ENCODE measurements around the gene CRYBB1.

CRYBB1 gene

DNA sequence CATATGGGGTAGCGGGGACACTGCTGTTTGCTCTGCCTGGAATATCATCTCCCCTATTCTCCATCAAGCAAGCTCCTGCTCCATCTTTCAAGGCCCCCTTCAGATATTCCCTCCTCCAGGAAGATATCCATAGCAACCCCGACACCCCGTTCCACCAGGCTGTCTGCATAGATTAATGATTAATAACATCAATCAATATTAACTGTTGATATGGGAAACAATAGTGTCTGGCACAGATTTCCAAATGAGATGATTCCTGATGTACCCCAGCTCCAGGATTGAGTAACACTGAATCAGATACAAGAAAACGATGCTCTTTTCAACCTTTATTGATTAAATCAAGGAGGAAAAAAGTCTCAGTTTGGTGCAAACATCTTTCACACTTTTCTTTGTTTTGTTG is 20.3 kb downstream of the CRYBB1 start:
- TF ChIP-seq, protein P1, sequence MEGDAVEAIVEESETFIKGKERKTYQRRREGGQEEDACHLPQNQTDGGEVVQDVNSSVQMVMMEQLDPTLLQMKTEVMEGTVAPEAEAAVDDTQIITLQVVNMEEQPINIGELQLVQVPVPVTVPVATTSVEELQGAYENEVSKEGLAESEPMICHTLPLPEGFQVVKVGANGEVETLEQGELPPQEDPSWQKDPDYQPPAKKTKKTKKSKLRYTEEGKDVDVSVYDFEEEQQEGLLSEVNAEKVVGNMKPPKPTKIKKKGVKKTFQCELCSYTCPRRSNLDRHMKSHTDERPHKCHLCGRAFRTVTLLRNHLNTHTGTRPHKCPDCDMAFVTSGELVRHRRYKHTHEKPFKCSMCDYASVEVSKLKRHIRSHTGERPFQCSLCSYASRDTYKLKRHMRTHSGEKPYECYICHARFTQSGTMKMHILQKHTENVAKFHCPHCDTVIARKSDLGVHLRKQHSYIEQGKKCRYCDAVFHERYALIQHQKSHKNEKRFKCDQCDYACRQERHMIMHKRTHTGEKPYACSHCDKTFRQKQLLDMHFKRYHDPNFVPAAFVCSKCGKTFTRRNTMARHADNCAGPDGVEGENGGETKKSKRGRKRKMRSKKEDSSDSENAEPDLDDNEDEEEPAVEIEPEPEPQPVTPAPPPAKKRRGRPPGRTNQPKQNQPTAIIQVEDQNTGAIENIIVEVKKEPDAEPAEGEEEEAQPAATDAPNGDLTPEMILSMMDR (IDR thresholded peaks at IDR 0.05; ENCODE audit: low read depth, low read length) = no peak
- TF ChIP-seq EZH2phosphoT487 (IDR thresholded peaks at IDR 0.05; ENCODE audit: low read depth) = no peak
- H3K27me3 ChIP-seq (ENCODE audit: low read depth, low read length) = peaks cover 39% of the 10 kb centered on the region
- no peak overlapping the region for H3K27ac ChIP-seq (ENCODE audit: low read length)

DNA sequence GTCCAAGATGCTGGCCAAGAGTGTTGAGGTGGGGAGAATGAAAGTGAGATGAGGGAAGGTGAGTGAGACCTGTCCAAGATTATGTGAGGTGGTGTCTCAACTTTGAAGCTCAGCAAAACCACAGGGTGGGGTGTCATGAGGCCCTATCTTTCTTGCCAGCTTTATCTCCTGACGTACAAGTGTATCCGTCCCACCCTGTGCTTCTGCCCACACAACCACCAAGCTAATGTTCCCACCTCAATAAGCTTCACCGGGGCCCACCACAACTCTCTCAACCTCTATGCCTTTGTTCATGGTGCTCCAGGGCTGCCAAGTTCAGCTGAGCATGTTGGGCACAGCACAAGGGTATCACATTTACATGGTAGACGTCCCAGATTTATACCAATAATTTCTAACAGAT is 20.8 kb downstream of the CRYBB1 start:
- Histone ChIP-seq H3K36me3 (replicated peaks; ENCODE audit: low read depth, low read length) (no peaks in the 10 kb centered on the region), H3K4me1 (ENCODE audit: low read length) (no peaks in the 10 kb centered on the region), H3K9ac (ENCODE audit: low read length) (no peak overlapping the region), H3K27ac (ENCODE audit: low read length) (no peak overlapping the region), H4K20me1 (ENCODE audit: insufficient read depth, low read length) (no peaks in the 10 kb centered on the region), H3K9me3 (ENCODE audit: insufficient read depth, low read length) (no peaks in the 10 kb centered on the region), H2AFZ (ENCODE audit: low read depth, low read length) (no peak overlapping the region), H3K27me3 (ENCODE audit: low read depth, low read length) (peaks cover 44% of the 10 kb centered on the region), H3K4me2 (ENCODE audit: low read length) (no peak overlapping the region), H3K4me3 (ENCODE audit: low read length) (no peak overlapping the region), H3K79me2 (ENCODE audit: low read length) (no peaks in the 10 kb centered on the region)
- TF ChIP-seq EZH2phosphoT487 (IDR thresholded peaks at IDR 0.05; ENCODE audit: low read depth) = no peak
- TF ChIP-seq, protein P1 (IDR thresholded peaks at IDR 0.05; ENCODE audit: low read depth, low read length) = no peak

More for the DNA sequence above, 20.3 kb downstream of the CRYBB1 start:
- Histone ChIP-seq H2AFZ (ENCODE audit: low read depth, low read length) (no peak overlapping the region), H4K20me1 (ENCODE audit: insufficient read depth, low read length) (no peaks in the 10 kb centered on the region), H3K9me3 (ENCODE audit: insufficient read depth, low read length) (no peaks in the 10 kb centered on the region), H3K4me3 (ENCODE audit: low read length) (no peak overlapping the region), H3K79me2 (ENCODE audit: low read length) (no peaks in the 10 kb centered on the region), H3K36me3 (replicated peaks; ENCODE audit: low read depth, low read length) (no peaks in the 10 kb centered on the region), H3K4me1 (ENCODE audit: low read length) (no peaks in the 10 kb centered on the region), H3K4me2 (ENCODE audit: low read length) (no peak overlapping the region), H3K9ac (ENCODE audit: low read length) (no peak overlapping the region)

DNA sequence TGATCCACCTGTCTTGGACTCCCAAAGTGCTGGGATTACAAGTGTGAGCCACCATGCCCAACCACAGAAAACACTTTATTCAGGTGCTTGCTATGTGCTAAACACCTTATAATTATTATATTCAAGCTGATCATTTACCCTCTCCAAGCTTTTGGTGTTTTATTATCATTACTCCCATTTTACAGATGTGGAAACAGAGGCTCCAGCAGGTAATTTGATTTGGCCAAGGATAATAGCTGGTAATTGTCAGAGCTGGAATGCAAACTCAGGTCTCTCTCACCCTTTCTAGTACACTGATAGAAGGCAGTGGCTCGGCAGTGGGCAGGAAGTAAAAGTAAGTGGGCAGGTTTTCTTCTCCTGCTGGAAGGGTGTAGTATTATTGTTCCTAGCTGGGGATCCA is 24.1 kb downstream of the CRYBB1 start:
- H2AFZ ChIP-seq (ENCODE audit: low read depth, low read length) = no peak overlapping the region

GRCh38 chr22:26592421-26592891 is 25.4 kb downstream of the CRYBB1 start:
- H3K27ac ChIP-seq (ENCODE audit: low read length) = no peak overlapping the region
- TF ChIP-seq EZH2phosphoT487 (IDR thresholded peaks at IDR 0.05; ENCODE audit: low read depth) = no peak
- TF ChIP-seq, protein P1 (IDR thresholded peaks at IDR 0.05; ENCODE audit: low read depth, low read length) = no peak
- H4K20me1 ChIP-seq (ENCODE audit: insufficient read depth, low read length) = no peaks in the 10 kb centered on the region
- H3K4me2 ChIP-seq (ENCODE audit: low read length) = no peak overlapping the region
- H3K4me3 ChIP-seq (ENCODE audit: low read length) = no peak overlapping the region
- H2AFZ ChIP-seq (ENCODE audit: low read depth, low read length) = no peak overlapping the region
- H3K36me3 ChIP-seq (replicated peaks; ENCODE audit: low read depth, low read length) = peaks cover 6% of the 10 kb centered on the region
- H3K9ac ChIP-seq (ENCODE audit: low read length) = no peak overlapping the region
- peaks cover 35% of the 10 kb centered on the region for H3K27me3 ChIP-seq (ENCODE audit: low read depth, low read length)
- H3K79me2 ChIP-seq (ENCODE audit: low read length) = no peaks in the 10 kb centered on the region
- 0 out of 2 replicates have a peak, but pooled peaks cover 6% of the 10 kb centered on the region for H3K9me3 ChIP-seq (ENCODE audit: insufficient read depth, low read length)
- H3K4me1 ChIP-seq (ENCODE audit: low read length) = peaks cover 9% of the 10 kb centered on the region

More for the DNA sequence above, 24.1 kb downstream of the CRYBB1 start:
- Histone ChIP-seq H3K4me2 (ENCODE audit: low read length) (no peak overlapping the region), H4K20me1 (ENCODE audit: insufficient read depth, low read length) (no peaks in the 10 kb centered on the region), H3K79me2 (ENCODE audit: low read length) (no peaks in the 10 kb centered on the region), H3K4me1 (ENCODE audit: low read length) (peaks cover 9% of the 10 kb centered on the region), H3K9ac (ENCODE audit: low read length) (no peak overlapping the region), H3K27ac (ENCODE audit: low read length) (no peak overlapping the region), H3K9me3 (ENCODE audit: insufficient read depth, low read length) (no peaks in the 10 kb centered on the region), H3K27me3 (ENCODE audit: low read depth, low read length) (peaks cover 43% of the 10 kb centered on the region), H3K4me3 (ENCODE audit: low read length) (no peak overlapping the region), H3K36me3 (replicated peaks; ENCODE audit: low read depth, low read length) (no peaks in the 10 kb centered on the region)
- TF ChIP-seq EZH2phosphoT487 (IDR thresholded peaks at IDR 0.05; ENCODE audit: low read depth) = no peak
- TF ChIP-seq, protein P1 (IDR thresholded peaks at IDR 0.05; ENCODE audit: low read depth, low read length) = no peak
